Measurements from ENCODE around the gene AGPAT2. TPM values are rescaled to one million over a fixed set of nuclear protein-coding genes. Genes with fewer than 3 reads are reported as not detected.

AGPAT2 gene
- total RNA-seq, 2 donors from 2014 or later = 197 to 372 TPM

DNA sequence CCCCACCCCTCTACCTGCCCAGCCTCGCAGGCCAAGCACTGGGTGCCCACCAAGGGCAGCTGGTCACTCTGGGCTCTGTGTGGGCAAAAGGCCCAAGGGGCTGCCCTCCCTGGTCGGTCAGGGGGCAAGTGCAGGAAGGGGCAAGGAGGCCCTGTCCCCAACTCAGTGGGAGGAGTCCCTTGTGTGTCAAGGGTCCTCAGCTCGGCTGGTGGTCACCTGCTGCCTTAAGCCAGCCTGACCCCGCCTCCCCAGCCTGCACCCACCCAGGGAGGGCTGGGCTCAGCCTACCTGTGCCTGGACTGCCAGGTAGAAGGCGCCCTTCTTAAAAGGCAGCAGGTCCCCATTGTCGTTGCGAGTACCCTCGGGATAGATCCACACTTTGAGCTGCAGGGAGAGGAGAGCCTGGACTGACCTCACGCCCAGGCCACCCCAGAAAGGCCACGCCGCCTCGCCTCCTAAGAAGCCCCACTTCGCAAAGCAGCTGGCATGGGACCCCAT, 10.9 kb downstream of the AGPAT2 start:
- no peak overlapping the region for H3K4me3 ChIP-seq
- intact Hi-C loops (cut with DNase I) = no loop called here
- no peaks in the 10 kb centered on the region for H3K36me3 ChIP-seq
- no peaks in the 10 kb centered on the region for H3K9me3 ChIP-seq
- no peaks in the 10 kb centered on the region for H3K4me1 ChIP-seq
- no peak overlapping the region for H3K9ac ChIP-seq (ENCODE audit: low read depth in 2 of 2, low read length in 2 of 2)
- no peak for DNase-seq
- no peak overlapping the region for H3K27ac ChIP-seq
- TF ChIP-seq CTCF (IDR thresholded peaks at IDR 0.05) = no peak
- no peaks in the 10 kb centered on the region for H3K27me3 ChIP-seq

DNA sequence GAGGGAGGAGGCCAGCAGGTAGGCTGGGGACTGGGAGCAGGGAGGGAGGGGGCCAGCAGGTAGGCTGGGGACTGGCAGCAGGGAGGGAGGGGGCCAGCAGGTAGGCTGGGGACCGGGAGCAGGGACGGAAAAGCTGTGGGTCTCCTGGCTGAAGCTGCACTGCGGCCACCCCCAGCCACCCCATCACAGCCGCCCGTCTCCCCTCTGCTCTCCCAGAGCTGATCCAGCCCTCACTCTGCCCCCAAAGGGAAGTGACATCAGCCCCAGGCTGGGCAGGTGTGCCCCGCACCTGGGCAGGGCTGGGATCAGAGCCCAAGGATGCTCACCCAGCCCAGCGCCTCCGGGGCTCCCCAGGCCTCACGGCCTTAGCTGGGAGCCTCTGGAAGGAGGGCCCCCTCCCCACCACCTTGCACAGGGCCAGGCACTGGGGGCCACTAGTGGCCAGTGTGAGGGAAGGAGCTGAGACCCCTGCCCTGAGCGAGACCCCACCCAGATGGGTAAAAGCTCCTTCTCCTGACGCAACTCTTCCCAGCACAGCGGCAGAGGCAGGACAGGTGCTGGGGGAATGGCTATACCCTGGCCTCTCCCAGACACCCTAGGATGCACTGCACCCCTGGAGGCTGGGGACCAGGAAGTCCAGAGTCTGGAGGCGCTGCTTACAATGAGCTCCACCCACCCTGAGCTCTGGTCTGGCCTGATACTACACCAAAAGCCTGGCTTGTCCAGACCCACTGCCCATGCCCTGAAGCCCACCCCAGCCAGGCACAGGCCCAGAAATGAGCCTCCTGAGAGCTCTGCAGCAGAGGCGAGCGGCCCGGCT, 11.6 kb downstream of the AGPAT2 start:
- Histone ChIP-seq H3K4me3 (no peak overlapping the region), H3K27ac (no peak overlapping the region), H3K9me3 (no peaks in the 10 kb centered on the region), H3K27me3 (no peaks in the 10 kb centered on the region), H3K9ac (ENCODE audit: low read depth in 2 of 2, low read length in 2 of 2) (peak overlapping the region in 1 of 2 donors; percentile 5), H3K36me3 (no peaks in the 10 kb centered on the region), H3K4me1 (no peaks in the 10 kb centered on the region)
- TF ChIP-seq CTCF (IDR thresholded peaks at IDR 0.05) = no peak
- intact Hi-C loops (cut with DNase I) = no loop called here
- peak; percentile 68 for DNase-seq

DNA sequence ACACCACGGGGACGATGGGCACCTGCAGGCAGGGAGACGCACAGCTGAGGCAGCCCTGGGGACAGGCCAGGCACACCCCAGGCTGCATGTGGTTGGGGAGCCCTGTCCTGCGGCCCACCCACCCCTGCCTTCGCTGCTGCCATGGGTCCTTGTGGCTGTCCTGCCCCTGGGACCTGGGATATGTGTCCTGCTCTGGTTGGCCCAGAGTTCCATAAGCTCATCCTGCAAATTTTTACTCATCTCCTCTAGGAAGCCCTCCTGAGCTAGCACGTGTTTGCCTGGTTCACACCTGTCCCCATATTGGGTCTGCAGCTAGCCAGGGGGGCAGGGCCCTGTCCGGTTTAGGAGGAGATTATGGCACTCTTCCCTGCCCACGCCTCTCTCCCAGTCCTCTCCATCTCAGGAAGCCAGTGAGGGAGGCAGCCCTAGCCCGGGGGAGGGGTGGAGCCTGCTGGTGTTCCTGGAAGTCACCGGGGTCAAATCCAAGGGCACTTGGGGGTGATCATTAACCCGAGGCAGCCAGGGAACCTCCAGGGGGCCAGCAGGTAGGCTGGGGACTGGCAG, 12.4 kb downstream of the AGPAT2 start:
- intact Hi-C loops (cut with DNase I) = no loop called here
- Histone ChIP-seq H3K4me1 (no peaks in the 10 kb centered on the region), H3K27me3 (peaks cover 4% of the 10 kb centered on the region), H3K9me3 (no peaks in the 10 kb centered on the region), H3K27ac (no peak overlapping the region), H3K4me3 (no peak overlapping the region), H3K36me3 (no peaks in the 10 kb centered on the region), H3K9ac (ENCODE audit: low read depth in 2 of 2, low read length in 2 of 2) (peak overlapping the region in 1 of 2 donors; percentile 26)
- no peak for TF ChIP-seq CTCF (IDR thresholded peaks at IDR 0.05)
- DNase-seq = peak; percentile 93

GRCh38 chr9:136673975-136674785, 13.1 kb downstream of the AGPAT2 start:
- Histone ChIP-seq H3K27ac (no peak overlapping the region), H3K9me3 (no peaks in the 10 kb centered on the region)
- no peak for DNase-seq

More at GRCh38 chr9:136673975-136674785, 13.1 kb downstream of the AGPAT2 start:
- Histone ChIP-seq H3K9ac (ENCODE audit: low read depth in 2 of 2, low read length in 2 of 2) (peak overlapping the region in 1 of 2 donors; percentile 26), H3K27me3 (peaks cover 10% of the 10 kb centered on the region), H3K4me3 (no peak overlapping the region), H3K4me1 (no peaks in the 10 kb centered on the region), H3K36me3 (no peaks in the 10 kb centered on the region)
- no peak for TF ChIP-seq CTCF (IDR thresholded peaks at IDR 0.05)
- intact Hi-C loops (cut with DNase I) = no loop called here

Measured in colonic mucosa (tissue), 4 donors.